ENCODE data around the gene KCNQ5.

The KCNQ5 gene

GRCh38 chr6:72675396-72675795, 53.5 kb downstream of the KCNQ5 start:
- no peak for DNase-seq (ENCODE audit: low read depth, low spot score)

GRCh38 chr6:72676995-72677394, 55.1 kb downstream of the KCNQ5 start:
- no peak for DNase-seq (ENCODE audit: low read depth, low spot score)

- DNase-seq (ENCODE audit: low read depth, low spot score), result no peak
These were observed 55.9 kb downstream of the KCNQ5 start for GRCh38 chr6:72677740-72678139.

GRCh38 chr6:72683797-72684196, 61.9 kb downstream of the KCNQ5 start:
- no peak for DNase-seq (ENCODE audit: low read depth, low spot score)

GRCh38 chr6:72689107-72689954, 67.5 kb downstream of the KCNQ5 start:
- DNase-seq (ENCODE audit: low read depth, low spot score), result no peak

GRCh38 chr6:72691249-72691648, 69.4 kb downstream of the KCNQ5 start:
- DNase-seq (ENCODE audit: low read depth, low spot score), result no peak

GRCh38 chr6:72696055-72696454, 74.2 kb downstream of the KCNQ5 start:
- no peak for DNase-seq (ENCODE audit: low read depth, low spot score)

GRCh38 chr6:72699159-72699558, 77.3 kb downstream of the KCNQ5 start:
- no peak for DNase-seq (ENCODE audit: low read depth, low spot score)

GRCh38 chr6:72702421-72702820, 80.6 kb downstream of the KCNQ5 start:
- DNase-seq (ENCODE audit: low read depth, low spot score), result no peak

GRCh38 chr6:72703093-72703492, 81.2 kb downstream of the KCNQ5 start:
- DNase-seq (ENCODE audit: low read depth, low spot score), result no peak

GRCh38 chr6:72704979-72705378, 83.1 kb downstream of the KCNQ5 start:
- no peak for DNase-seq (ENCODE audit: low read depth, low spot score)

- DNase-seq (ENCODE audit: low read depth, low spot score), result peak; percentile 24
These were observed 87.6 kb downstream of the KCNQ5 start for GRCh38 chr6:72709431-72709830.

- no peak for DNase-seq (ENCODE audit: low read depth, low spot score)
These were observed 89.9 kb downstream of the KCNQ5 start for GRCh38 chr6:72711731-72712130.

GRCh38 chr6:72712910-72713309, 91.0 kb downstream of the KCNQ5 start:
- DNase-seq (ENCODE audit: low read depth, low spot score), result peak; percentile 28

- DNase-seq (ENCODE audit: low read depth, low spot score), result no peak
These were observed 93.3 kb downstream of the KCNQ5 start for GRCh38 chr6:72715119-72715518.

GRCh38 chr6:72716916-72717315, 95.1 kb downstream of the KCNQ5 start:
- no peak for DNase-seq (ENCODE audit: low read depth, low spot score)

GRCh38 chr6:72720464-72720863, 98.6 kb downstream of the KCNQ5 start:
- DNase-seq (ENCODE audit: low read depth, low spot score), result no peak

GRCh38 chr6:72721346-72721745, 99.5 kb downstream of the KCNQ5 start:
- no peak for DNase-seq (ENCODE audit: low read depth, low spot score)

GRCh38 chr6:72724545-72724944, 102.7 kb downstream of the KCNQ5 start:
- DNase-seq (ENCODE audit: low read depth, low spot score), result no peak

GRCh38 chr6:72728706-72729343, 107.0 kb downstream of the KCNQ5 start:
- DNase-seq (ENCODE audit: low read depth, low spot score), result no peak

- no peak for DNase-seq (ENCODE audit: low read depth, low spot score)
These were observed 111.2 kb downstream of the KCNQ5 start for GRCh38 chr6:72733045-72733444.

- no peak for DNase-seq (ENCODE audit: low read depth, low spot score)
These were observed 116.2 kb downstream of the KCNQ5 start for GRCh38 chr6:72738091-72738490.

GRCh38 chr6:72739368-72739779, 117.5 kb downstream of the KCNQ5 start:
- no peak for DNase-seq (ENCODE audit: low read depth, low spot score)
